NCI-H1436 treated with DMSO at 0.1 percent for 48 hours (cell line): Measurements from ENCODE around the gene COX18.

Source experiments
- DNase-seq: peaks from one replicate; lab custom pipeline; 2025; lab: John Stamatoyannopoulos, UW

Gene COX18

DNA sequence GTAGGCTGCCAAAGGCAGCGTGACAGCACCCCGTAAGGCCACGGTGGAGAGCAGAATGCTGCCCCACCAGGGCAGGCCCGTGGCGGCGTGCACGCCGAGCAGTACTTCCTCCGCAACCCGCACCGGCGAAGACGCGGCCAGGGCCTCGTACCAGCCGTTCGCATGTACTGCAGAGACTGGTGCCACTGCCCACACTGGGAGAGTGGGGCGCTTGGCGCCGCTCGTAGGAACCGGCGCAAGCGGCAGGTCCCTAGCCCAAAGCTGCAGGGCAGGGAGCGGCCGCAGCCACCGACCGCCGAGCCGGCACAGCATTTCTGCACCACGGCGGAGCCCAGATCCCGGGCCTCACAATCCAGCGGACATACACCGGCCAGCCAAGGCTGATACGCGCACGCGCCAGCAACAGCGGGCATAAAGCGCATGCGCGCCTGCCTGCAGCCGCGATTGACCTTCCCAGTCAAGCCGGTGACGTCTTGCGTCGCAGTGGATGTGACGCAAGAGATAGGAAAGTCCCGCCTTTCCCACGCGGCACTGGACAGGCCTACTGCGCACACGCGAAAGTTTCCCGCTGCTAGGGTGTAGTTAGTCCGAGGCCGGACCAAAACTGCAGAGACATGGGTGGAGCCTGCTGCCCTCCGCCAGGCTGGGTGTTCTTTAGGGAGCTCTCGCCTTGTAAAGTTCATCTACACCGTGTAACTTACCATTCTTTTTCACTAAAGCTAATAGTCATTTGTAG, at the start of gene COX18:
TSS of gene COX18 (minus strand) at position 379 of the 736 bp plus-strand sequence. CDS start at position 312, 67 bp downstream.
- DNase-seq, result peak; percentile 91

DNA sequence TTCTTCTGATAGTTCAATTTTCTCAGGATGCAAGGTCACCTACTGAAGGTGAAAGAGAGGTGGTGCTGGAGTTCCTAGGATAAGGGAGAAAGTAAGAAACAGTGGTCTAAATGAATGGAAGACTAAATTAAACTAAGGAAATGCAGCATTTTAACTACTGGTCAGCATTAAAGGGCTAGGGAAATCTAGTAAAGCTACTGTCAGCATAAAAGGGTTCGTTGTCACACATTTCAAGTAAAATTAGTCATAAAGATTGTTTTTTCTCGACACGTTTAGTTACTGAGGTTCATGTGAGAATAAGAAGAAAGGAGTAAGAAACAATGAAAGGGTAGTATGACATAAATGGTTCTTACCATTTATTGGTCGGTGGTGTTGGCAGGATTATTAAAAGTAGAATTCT, 40.0 kb upstream of the COX18 start:
- no peak for DNase-seq

DNA sequence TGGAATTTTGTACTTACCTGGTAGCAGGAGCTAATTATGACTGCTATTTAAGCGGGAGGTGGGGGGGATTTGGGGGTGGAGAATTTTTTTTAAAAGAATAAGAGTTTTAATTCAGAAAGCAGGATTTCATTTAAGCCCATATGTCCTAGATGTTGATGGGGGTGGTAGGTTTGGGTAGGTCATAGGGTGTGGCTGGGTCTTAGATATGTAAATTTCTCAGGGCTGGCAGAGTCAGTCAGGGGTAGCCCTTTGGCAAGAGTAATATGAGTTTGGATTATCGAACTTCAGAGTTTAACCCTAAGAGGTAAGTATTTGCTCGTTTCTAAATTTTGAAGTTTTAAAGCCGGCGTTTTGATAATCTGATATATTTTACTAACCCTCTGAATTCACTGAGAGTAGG, 35.2 kb upstream of the COX18 start:
- no peak for DNase-seq

- no peak for DNase-seq
These were observed 34.4 kb upstream of the COX18 start for GRCh38 chr4:73103799-73104503.

- DNase-seq, result no peak
These were observed 29.6 kb upstream of the COX18 start for GRCh38 chr4:73099143-73099542.

DNA sequence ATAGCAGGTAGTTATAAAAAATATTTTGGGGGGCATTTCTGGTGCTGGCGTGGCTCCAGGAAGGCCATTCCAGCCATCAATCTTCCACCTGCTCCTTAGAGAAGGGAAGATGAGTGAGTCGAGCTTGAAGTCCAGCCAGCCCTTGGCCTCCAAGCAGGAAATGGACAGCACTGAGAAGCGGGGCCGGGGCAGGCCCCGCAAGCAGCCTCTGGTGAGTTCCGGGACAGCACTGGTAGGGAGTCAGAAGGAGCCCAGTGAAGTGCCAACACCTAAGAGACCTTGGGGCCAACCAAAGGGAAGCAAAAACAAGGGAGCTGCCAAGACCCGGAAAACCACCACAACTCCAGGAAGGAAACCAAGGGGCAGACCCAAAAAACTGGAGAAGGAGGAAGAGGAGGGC, 29.2 kb upstream of the COX18 start:
- DNase-seq, result no peak

GRCh38 chr4:73098016-73098415, 28.5 kb upstream of the COX18 start:
- DNase-seq, result no peak

GRCh38 chr4:73092868-73093267, 23.4 kb upstream of the COX18 start:
- no peak for DNase-seq

GRCh38 chr4:73090738-73091137, 21.2 kb upstream of the COX18 start:
- DNase-seq, result no peak

- no peak for DNase-seq
These were observed 18.4 kb upstream of the COX18 start for GRCh38 chr4:73087871-73088270.

DNA sequence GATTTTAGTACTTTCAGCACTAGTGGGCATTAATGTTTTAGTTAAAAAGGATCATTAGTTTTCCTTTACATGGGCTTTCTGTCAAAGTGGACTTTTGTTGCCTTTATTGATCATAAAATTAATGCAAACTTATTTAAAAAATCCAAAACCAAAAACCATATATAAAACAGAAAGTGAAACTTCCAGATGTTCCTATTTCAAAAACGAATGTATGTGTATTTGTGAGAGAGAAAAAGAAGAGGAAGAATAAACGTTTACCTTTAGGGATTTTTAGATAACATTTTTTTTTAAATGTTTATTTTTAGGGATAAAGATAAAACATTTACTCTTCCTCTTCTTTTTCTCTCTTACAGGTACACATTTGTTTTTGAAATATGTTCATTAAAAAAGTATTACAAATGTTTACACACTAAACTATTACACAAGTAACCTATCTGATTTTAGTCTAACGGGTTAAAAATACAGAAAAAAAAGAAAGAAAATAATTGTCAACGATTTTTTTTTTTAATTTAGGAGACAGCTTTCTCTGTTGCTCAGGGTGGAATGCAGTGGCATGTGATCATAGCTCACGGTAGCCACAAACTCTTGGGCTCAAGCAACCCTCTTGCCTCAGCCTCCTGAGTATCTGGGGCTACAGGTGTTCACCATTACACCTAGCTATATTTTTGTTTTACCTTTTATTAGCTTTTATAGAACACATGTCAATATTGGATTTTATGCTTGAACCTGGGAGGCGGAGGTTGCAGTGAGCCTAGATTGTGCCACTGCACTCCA, 16.8 kb upstream of the COX18 start:
- DNase-seq, result no peak

DNA sequence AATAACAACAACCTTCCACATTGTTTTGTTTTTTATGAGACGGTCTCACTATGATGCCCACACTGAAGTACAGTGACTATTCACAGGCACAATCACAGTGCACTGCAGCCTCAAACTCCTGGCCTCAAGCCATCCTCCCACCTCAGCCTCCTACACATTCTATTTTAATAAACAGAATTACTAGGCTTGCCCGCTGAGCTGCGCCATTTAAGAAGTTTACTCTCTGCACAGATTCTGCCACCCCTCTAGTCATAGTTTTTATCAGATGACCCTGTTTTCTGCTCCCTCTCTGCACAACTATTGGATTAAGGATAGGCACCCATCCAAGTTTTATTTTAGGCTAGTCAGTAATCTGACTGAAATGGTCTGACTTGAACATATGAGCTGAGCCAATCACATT, 11.3 kb upstream of the COX18 start:
- no peak for DNase-seq

DNA sequence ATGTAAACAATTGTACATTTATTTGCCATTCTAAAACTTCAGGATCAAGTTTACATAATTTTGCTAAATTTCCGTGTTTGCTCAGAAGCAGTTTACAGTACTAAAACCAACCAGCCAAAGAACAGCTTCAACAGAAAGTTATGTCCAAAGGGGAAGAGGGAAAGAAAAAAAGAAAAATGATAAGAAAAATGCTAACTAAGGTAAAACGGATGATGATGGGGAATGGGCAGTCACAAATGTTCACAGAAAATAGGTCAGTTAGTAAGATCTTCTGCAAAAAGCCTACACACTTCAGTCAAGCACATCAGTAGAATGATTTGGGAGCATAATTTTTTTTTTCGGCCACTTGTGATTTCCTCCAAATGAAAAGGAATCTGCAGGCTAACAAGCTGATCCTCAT, 6.3 kb upstream of the COX18 start:
- no peak for DNase-seq

GRCh38 chr4:73070074-73070390, 516 bp upstream of the COX18 start:
- no peak for DNase-seq

- no peak for DNase-seq
These were observed 802 bp downstream of the COX18 start for GRCh38 chr4:73068491-73069337.

DNA sequence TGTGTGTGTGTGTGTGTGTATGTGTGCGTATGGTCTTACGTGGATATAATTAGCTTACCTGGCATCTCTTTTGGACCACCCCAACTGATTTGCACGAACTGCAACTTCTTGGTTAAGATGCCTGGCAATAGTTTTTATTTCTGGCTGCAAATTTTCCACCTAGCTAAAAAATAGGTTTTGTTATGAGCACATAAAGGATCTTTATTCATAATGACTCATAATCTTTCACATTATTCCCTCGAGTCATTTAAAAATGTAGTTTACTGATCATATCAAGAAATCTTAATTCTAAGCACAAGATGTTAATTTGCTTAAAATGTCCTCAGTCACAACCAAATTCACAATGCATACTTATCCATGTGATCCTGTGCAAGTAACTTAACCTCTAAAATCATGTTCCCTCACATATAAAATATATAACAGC, 1.5 kb downstream of the COX18 start:
- no peak for DNase-seq

- no peak for DNase-seq
These were observed 2.6 kb downstream of the COX18 start for GRCh38 chr4:73066928-73067327.

DNA sequence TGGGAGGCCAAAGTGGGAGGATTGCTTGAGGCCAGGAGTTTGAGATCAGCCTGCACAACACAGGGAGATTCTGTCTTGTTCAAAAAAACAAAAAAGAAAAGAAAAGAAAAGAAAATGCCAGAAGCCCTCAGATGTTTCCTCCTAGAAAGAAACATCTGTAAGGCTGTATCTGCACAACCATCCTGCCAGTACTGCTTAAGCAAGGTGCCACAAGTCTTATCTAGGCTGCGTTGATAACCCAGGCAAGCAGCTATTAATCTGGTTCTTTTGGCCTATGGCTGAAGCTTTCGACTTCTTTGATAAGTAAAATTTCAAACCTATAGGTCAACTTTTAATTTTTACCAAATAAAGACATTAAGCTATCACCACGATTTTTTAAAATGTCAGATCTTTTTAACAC, 3.1 kb downstream of the COX18 start:
- DNase-seq, result no peak

DNA sequence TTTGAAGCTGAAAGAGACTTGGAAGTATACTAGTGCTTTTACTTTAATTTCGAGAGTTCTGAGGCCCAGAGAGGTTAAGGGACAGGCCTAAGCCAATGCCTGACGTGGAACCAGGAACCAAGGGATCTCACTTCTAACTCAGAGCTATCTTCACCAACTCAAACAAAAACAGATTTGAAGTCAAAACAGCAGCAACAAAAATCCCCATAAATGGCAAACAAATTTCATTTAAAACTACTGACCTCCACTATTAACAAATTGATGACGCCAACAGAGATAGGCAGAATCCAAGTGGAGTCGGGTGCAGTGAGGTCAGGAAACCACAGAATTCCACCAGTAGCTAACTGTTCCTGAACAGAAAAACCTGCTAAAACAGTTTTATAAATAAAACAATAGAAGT, 5.0 kb downstream of the COX18 start:
- DNase-seq, result no peak

DNA sequence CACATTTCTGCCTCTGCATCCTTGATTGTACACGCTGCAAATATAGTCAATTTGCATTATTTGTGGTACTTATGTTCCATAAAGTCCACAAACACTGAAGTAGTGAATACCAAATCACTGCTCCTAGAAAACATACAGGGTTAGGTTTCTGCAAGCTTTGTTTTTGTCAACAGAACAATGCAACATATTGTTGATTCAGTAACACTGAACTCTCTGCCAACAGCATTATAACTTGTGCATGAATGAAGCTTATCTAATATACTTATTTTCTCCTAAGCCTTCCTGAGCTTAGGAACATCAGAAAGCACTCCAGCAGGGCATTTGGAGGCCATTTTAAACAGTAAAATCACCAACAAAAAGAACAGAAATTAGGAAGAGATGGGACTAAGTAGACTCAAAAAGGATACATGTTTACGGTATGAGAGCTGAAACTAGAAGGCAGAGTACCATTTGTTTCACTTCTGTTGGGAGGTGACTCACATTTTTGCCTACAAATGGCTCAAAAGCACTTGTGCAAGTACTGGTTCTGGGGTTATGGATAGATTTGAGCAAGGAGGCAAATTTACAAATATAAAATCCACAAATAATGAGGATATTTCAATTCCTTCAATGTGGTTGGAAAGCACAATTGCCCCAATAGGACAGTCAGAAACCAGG, 14.1 kb downstream of the COX18 start:
- DNase-seq, result no peak

DNA sequence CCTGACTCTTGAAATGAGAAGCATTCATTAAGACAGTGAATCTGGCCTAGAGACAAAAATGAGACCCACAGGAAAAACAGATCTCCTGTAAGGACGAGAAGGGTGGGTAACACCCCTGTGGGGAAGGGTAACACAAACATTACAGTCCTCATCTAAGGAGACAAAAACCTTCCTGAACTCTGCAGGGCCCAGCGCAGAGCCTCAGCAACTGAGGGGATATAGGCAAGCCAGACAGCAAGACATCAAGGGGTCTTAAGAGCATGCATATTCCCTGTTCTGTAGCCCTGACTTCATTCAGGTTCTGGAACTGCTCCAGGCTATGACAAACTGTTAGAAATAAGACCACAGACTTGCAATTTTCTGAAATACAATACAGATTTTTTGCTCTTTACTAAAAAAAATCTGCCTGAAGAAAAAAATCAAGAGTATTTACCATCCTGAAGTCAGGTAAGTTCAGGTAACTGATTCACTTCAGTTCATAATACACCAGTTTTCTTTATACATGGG, 15.5 kb downstream of the COX18 start:
- DNase-seq, result no peak
